DLD1 (cell line): Measurements from ENCODE around the gene EIF3K.
"Not testable (repeated sequence)": the region's sequence is repeated elsewhere in the genome, so short reads cannot be mapped to it uniquely, and the experiment has no call there.

ENCODE experiments used
- in situ Hi-C: cut with HindIII; loops from 2 replicates; pipeline ENCODE4 v1.10.0; 2017; ENCODE audit warnings: low sequenced_read_pairs

EIF3K gene, protein sequence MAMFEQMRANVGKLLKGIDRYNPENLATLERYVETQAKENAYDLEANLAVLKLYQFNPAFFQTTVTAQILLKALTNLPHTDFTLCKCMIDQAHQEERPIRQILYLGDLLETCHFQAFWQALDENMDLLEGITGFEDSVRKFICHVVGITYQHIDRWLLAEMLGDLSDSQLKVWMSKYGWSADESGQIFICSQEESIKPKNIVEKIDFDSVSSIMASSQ

DNA sequence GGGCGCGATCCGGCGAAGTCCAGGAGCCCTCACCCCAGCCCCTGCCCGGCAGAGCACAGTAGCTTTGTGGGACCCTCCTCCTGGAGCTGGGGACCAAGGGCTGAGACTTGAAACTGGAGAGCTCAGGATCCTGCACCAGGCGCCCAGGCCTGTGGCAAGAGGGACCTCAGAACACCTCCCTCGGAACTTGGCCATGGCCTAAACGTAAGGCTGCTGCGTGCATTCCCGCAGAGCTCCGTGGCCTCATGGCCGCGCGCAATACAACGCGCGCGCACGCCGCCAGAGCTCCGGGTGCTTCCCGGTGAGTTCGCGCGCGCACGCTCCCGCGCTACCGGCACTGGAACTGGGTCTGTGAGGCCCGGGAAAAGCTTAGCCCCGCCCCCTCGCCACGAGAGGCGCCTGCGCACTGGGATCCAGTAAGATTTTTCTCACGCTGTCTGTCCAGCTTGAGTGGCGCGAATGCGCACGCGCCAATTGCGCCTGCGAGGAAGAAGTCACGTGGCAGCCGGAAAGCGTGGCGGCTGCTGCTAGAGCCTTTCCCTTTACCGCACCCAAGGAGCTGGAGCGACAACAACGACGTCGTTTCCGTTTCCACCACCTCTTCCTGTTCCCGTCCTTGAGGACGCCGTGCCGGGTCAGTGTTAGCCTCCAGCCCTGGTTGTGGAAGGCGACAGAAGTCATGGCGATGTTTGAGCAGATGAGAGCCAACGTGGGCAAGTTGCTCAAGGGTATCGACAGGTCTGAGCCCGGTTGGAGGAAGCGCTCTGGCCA is at the start of gene EIF3K:
Gene EIF3K, plus strand, starts transcription at position 599 of the 771 bp plus-strand sequence. Its CDS starts 81 bp downstream, at position 680.
- in situ Hi-C loops: no loop called here

DNA sequence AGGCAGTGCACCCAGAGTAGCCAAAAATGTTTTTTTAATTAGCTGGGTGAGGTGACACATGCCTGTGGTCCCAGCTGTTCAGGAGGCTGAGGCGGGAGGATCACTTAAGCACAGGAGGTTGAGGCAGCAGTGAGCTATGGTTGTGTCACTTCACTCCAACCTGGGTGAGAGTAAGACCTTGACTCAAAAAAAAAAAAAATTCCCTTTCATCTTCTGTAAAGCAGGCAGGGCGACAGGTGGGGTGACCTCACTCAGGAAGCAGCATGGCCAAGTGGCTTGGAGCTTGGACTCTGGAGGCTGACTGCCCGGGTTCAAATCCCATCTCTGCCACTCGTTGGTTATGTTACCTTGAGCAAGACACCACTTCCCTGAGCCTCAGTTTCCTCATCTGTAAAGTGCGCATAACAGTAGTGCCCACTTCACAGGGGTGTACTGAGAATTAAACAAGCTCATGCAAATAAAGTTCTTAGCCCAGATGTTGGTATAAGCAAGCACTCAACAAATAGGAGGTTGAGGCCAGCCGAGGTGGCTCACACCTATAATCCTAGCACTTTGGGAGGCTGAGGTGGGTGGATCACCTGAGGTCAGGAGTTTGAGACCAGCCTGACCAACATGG is 49.5 kb upstream of the EIF3K start:
- in situ Hi-C loops: no loop called here

DNA sequence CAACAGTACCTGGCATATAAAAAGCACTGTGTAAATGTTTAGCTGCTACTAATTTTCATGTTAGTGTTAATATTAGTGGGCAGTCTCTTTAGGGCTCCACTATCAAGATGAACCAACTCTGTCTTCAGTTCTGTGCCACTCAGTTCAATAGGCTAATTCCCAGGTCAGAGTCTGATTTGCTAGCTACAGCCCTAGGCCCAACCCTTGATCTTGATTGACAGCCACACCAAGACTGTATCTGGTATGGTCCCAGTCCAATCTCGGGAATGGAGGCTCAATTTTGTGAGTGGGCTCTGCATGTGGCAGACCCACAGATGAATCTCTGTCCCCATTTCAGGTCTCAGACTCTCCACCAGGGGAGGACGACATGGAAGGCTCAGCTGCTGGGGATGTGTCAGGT is 47.3 kb upstream of the EIF3K start:
- in situ Hi-C loops: no loop called here

DNA sequence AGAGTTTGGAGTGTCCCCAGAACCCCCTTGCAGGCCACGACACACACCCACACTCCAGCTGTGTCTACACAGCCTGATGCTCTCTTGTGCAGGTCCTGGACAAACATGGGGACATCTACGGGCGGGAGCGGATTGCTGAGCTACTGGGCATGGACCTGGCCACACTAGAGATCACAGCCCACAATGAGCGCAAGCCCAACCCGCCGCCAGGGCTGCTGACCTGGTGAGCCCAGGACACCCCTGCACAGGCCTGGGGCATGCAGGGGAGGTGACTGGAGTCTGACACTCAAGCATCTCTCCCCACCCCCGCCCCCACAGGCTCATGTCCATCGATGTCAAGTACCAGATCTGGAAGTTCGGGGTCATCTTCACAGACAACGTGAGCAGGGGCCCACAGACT is 41.2 kb upstream of the EIF3K start:
- in situ Hi-C loops: no loop called here

DNA sequence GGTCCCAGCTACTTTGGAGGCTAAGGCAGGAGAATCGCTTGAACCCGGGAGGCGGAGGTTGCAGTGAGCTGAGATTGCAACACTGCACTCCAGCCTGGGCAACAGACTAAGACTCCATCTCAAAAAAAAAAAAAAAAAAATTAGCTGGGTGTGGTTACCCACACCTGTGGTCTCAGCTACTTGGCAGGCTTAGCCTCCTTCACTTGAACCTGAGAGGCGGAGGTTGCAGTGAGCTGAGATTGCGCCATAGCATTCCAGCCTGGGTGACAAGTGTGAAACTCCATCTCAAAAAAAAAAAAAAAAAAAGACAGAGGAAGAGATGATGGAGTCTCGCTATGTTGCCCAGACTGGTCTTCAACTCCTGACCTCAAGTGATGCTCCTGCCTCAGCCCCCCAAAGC is 39.7 kb upstream of the EIF3K start:
- in situ Hi-C loops: not testable (repeated sequence)

DNA sequence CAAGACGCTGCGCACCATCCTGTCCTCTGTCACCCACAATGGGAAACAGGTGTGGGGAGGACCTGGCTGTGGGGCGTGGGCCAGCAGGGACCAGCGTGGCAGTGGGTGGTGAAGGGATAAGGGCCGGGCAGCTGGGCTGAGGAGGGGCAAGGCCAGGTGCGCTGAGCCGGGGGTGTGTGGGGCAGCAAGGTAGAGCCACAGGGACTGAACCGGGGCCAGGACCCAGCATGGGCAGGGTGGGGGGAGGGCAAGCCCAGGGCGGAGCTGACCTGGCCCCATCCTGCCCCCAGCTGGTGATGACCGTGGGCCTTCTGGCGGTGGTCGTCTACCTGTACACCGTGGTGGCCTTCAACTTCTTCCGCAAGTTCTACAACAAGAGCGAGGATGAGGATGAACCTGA is 38.9 kb upstream of the EIF3K start:
- in situ Hi-C loops: no loop called here

DNA sequence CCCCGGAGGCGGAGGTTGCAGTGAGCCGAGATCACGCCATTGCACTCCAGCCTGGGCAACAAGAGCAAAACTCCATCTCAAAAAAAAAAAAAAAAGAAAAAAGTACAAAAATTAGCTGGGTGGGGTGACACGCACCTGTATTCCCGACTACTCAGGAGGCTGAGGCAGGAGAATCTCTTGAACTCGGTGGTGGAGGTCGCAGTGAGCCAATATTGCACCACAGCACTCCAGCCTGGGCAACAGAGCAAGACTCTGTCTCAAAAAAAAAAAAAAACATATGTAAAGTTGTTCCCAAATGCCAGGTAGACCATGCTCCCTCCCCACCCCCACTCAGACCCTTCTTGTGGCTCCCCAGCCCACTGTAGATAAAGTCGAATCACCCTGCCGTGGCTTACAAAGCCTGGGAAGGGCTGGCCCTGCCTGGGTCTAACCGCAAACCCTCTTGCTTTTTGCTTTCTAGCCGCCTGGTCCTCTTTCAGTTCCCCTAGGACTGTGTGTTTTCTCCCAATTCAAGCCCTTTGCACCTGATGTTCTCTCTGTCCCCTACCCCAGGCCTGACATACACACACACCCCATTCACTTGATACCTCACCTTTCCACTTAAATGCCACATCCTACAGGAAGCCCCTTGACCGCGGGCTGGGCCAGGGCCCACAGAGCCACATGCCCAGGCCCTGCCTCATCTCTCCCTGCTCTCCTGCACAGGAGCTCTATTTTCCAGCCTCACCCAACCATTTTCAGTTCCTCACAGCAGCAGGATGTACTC is 35.6 kb upstream of the EIF3K start:
- in situ Hi-C loops: no loop called here

DNA sequence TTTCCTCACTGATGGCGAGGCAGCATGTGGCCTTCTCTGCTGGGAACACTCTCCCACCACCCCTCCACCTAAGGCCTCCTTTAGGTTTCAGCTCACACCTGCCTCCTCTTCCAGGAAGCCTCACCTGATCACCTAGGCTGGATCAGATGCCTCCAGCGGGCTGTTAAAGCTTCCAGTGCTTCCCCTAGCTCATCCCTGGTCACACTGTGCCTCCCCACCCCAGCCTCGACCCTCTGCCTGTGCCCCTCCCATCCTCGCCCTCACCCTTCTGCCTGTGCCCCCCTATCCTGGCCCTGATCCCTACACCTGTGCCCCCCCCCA is 35.0 kb upstream of the EIF3K start:
- in situ Hi-C loops: no loop called here

DNA sequence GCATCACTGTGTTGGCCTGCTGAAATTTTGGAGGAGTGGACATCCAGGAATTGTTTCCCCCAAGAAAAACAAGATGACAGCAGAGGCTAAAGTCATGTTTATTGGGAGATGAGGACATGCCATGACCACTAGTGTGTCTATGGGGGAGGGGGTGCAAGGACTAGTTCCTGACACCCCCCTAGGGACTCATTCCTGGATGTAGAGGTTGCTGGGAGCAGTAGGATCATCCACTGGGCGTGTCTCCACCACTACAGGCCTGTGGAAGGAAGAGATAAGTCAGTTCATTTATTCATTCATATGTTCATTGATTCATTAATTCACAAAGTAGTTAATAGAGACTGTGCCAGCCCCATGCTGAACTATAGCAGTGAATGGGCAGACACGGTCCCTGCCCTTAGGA is 31.4 kb upstream of the EIF3K start:
- in situ Hi-C loops: no loop called here

DNA sequence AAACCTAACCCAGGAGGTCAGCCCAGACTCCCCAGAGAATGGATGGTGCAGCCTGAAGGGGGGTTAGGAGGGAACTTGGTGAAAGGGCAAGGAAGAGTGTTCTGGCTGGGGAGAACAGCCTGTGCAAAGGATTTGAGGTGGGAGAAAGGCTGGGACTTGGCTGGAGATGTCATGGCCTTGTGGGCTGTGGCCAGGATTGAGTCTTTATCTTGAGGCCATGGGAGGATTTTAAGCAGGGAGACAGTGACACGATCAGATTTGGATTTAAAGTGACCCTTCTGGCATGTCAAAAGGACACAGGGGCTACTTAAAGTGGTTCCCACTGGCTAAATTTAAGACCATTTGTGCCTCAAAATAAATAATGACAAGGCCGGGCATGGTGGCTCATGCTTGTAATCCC is 30.9 kb upstream of the EIF3K start:
- in situ Hi-C loops: no loop called here

DNA sequence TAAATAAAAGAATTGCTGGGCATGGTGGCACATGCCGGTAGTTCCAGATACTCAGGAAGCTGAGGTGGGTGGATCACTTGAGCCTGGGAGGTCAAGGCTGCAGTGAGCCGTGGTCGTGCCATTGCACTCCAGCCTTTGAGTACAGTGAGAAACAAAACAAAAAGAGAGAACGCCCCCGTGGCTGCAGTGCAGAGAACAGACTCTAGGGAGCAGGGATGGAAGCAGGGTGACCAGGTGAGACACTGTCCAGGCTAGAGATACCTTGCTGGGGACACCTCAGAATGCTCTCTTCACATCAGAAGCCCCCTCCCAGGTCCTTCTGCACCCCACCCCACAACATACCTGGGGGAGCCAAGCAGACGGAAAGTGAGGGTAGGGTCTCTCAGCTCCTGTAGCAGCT is 26.0 kb upstream of the EIF3K start:
- in situ Hi-C loops: no loop called here

DNA sequence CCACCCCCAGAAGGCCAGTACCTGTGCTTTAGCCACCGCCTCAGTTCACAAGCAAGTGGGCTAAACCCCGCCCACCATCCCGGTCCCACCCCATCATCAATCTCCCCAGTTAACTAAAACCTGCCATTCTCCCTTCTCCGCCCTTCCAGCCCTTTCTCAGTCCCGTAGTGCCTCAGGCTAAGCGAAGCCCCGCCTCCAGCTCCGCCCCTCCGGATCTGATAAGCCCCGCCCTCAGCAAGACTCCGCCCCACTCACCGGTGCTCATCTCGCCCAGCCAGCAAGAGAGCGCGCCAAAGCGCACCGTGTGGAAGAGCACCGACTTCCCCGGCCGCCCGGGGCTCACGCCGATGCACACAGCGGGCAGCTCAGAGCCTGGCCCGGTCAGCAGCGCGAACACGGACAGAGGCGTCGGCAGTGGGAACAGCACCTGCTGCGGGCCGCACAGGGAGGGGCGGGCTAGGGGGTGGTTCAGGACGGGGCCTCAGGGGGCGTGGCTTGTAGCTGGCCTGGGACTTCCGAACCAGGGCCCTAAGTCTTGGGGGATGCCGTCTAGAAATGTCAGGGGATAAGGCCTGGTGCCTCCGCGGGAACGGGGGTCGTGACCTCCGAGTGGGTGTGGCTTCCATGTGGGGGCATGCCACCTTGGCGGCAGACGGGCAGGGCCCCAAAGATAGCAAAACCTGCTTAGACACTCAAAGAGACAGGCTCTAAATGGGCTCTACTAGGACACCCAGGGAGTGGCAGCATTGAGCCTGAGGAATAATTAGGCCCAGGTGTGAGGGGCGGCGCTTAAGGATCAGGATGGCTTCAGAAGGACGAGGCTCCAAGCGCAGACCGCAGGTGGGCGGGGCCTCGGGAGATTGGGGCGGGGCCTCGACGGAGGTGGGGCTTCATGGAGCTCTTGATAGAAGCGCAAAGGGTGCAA is 22.7 kb upstream of the EIF3K start:
- in situ Hi-C loops: no loop called here

DNA sequence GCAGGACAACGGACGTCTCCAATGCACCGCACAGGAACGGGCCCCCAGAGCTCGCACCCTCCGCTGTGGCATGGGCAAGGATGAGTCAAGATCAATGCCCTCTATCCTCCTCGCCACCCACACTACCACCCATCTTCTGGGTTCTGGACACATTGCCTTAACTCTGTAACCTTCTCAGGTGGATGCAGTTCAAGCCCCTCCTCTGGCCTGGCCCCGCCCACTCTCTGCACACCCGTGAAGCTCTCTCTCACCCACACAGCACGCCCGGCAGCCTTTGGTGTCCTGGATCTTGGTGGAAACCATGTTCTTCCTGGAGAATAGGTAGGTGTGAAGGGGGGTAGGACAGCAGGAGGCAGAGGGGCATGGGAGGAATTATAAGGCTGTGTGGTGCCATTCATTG is 21.9 kb upstream of the EIF3K start:
- in situ Hi-C loops: no loop called here

DNA sequence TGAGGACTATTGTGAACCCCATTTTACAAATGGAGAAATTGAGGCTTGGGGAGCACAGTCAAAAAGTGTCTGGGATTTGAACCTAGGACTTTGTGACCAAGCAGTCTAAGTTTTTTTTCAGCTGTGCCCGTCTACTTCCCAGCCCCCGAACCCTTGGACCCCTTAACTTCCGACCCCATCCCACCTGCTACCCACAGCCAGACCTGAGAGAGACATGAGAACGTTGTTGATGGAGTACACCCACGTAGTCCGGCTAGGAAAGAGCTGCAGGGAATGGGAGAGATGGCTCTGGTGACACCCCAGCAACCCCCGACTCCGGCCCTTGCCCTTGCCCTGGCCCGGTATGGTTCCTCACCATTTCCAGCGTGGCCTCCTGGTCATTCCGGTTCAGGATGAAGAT is 19.3 kb upstream of the EIF3K start:
- in situ Hi-C loops: no loop called here

DNA sequence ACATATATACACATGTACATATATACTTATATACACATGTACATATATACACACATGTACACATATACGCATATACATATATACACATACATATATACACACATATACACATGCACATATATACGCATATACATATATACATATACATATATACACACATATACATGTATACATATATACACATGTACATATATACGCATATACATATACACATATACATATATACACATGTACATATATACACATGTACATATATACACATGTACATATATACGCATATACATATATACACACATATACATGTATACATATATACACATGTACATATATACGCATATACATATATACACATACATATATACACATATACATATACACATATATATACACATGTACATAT is 16.1 kb upstream of the EIF3K start:
- in situ Hi-C loops: not testable (repeated sequence)

DNA sequence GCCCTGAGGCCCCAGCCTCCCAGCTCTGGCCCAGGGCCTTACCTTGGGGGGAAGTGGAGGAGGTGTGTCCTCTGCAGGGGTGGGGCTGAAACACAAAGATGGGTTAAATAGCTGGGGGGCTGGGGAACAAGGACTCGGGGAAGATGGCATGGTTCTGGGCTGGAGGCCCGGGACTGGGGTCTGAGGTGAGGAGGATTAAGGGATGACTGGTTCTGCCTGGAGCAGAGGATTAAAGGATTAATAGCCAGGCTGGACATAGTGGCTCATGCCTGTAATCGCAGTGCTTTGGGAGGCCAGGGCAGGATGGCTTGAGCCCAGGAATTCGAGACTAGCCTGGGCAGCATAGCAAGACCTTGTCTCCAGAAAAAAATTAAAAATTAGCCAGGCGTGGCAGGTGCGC is 12.9 kb upstream of the EIF3K start:
- in situ Hi-C loops: no loop called here

DNA sequence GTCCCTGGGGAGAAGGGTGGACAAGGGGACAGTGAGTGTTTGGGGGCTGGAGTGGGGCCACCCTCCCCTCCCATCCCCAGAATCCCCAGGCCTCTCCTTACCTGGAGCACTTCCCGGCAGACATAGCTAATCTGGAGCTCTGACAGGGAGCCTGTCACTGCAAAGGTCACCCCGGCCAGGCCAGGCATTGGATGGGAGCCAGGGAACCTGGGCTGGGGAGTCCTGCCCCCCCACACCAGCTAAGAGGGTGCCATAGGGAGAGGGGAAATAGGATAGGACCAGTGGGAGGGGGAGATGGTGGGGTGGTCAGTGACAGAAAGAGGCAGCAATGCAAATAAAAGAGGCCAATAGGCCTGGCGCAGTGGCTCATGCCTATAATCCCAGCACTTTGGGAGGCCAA is 4.7 kb upstream of the EIF3K start:
- in situ Hi-C loops: no loop called here

DNA sequence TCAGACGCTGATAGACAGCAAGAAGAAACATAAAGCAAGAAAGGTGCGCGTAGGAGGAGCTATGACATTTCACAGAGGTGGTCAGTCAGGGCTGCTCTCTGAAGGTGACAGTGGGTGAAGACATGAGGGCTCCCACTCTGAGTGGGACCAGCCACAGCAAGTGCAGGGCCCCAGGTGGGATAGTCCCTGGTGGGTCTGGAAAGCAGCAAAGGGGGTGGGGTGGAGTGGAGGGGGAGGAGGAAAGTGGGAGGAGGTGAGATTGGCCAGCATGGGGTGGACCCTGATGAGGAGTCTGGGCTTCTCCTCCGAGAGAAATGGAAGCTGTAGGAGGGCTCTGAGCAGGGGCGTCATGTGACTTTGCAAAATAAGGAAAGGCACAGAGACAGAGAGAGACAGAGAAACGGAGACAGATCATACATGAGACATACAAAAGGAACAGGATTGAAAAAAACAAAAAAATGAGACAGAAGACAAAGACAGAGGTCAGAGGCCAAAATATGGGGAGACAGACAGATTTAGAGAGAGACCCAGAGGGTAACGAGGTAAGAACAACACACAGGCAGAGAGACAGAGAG is 3.9 kb upstream of the EIF3K start:
- in situ Hi-C loops: no loop called here

DNA sequence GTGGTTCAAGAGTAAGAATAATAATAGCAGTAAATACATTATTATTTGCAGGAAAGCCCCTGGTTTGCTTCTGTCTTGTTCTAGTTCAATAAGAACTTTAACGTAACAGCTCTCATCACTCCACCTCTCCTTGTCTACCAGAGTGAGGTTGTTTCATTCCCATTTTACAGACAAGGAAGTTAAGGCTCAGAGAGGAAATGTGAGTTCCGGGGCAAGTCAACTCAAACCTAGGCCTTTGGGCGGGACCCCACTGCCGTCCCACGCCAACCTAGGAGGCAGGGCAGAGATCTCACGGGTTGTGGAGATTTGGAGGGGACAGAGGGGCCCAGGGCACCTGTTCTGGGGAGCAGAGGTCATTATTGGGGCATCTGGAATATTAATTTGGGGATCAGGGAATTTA is 2.7 kb upstream of the EIF3K start:
- in situ Hi-C loops: no loop called here

DNA sequence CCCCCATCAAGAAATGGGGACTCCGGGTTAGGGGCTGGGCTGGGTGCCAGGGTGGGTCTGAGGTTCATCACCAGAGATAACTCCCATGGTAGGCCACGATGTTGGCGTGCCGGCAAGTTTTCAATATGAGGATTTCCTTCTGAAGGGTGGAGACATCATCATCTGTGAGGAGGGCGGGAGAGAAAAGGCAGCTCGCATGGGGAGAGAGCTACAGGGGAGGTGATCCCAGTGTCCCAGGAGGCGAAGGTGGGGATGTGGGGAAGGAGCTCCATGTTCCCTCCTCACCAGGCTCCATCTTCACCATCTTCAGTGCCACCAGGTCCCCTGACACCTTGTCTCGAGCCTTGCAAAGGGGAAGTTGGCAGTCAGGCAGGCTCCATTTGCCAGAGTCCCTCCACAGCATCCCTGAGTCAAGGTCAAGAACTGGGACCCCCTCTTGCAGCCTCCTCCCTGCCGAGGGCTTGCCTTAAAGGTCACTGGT is 1.7 kb upstream of the EIF3K start:
- in situ Hi-C loops: no loop called here
